Measurements from ENCODE around the gene LZTS2. TPM values are rescaled to one million over a fixed set of nuclear protein-coding genes. Genes with fewer than 3 reads are reported as not detected.
A peak's percentile ranks its signal among the peaks of the same experiment; 100 is the strongest.

Gene LZTS2
- total RNA-seq, 4 donors from 2014 or later = 81.4 to 134 (median 98.7) TPM

DNA sequence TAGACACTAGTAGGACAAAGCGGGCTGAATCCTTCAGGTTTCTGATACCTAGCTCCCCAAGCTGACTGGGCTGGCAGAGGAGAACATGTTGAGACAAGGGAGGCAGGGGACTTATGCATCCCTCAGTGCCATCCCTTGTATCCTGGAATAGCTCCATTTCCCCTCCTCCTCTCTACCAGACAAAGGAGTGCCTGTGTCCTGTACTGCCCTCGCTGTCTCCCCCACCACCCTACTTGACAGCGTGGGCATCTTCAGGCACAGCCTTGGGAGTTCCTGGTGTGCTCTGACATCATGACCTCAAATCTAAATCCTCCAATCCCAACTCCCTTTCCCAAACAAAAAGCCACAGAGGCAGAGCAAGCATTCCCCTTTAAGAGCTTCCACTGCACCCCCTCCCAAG lies 40.5 kb downstream of the LZTS2 start:
- Histone ChIP-seq H3K9me3 (no peaks in the 10 kb centered on the region), H3K27me3 (no peaks in the 10 kb centered on the region), H3K36me3 (peaks cover 3 to 57% (median 21%) of the 10 kb centered on the region in 3 donors), H3K4me3 (no peak overlapping the region), H3K4me1 (peaks cover 0 to 24% (median 18%) of the 10 kb centered on the region in 4 donors), H3K27ac (no peak overlapping the region)
- DNase-seq (ENCODE audit: low spot score in 2 of 2) = no peak
- TF ChIP-seq EP300 (IDR thresholded peaks at IDR 0.05) (no peak), POLR2A (IDR thresholded peaks at IDR 0.05) (no peak)
- TF ChIP-seq, protein P1, sequence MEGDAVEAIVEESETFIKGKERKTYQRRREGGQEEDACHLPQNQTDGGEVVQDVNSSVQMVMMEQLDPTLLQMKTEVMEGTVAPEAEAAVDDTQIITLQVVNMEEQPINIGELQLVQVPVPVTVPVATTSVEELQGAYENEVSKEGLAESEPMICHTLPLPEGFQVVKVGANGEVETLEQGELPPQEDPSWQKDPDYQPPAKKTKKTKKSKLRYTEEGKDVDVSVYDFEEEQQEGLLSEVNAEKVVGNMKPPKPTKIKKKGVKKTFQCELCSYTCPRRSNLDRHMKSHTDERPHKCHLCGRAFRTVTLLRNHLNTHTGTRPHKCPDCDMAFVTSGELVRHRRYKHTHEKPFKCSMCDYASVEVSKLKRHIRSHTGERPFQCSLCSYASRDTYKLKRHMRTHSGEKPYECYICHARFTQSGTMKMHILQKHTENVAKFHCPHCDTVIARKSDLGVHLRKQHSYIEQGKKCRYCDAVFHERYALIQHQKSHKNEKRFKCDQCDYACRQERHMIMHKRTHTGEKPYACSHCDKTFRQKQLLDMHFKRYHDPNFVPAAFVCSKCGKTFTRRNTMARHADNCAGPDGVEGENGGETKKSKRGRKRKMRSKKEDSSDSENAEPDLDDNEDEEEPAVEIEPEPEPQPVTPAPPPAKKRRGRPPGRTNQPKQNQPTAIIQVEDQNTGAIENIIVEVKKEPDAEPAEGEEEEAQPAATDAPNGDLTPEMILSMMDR (IDR thresholded peaks at IDR 0.05) = no peak
- WGBS, 2 donors = 68 to 71% methylated on average over 3 of the region's 3 CpGs

DNA sequence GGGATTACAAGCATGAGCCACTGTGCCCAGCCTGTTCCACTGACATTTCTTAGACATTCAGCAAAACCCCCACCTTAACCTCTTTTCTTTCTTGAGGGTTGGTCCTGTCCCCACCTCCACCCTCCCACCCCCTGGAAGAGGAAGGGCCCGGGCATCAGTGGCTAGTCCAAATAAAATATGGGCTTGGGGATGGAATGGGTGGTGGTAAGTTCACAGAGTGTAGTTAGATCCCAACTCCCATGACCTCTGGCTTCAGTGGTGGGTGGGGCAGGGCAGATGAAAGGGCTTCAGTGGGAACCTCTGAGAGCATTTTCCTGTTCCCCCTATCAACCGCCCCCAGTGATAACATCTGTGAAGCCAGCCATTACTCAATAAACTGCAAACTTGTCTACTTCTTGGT lies 41.2 kb downstream of the LZTS2 start:
- WGBS, 2 donors = 28 to 31% methylated on average over 2 of the region's 2 CpGs
- H3K27me3 ChIP-seq = no peaks in the 10 kb centered on the region

DNA sequence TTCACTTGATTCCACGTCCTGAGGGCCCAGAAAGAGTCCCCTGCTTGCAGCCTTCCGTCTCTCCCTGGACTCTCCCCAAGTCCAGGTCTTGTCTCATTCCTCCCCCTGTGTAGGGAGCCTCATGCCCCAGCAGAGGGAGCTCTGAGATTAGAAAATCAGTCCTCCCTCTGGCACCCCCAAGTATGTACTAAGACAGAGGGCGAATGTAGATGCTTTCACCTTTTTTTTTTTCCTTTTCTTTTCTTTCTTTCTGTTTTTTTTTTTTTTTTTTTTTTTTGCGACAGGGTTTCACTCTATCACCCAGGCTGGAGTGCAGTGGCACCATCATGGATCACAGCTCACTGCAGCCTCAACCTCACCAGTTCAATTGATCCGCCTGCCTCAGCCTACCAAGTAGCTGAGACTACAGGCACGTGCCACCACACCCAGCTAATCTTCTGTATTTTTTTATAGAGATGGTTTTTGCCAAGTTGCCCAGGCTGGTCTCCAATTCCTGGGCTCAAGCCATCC lies 41.7 kb downstream of the LZTS2 start:
- peak overlapping the region in 1 of 4 donors; percentile 90 for H3K27ac ChIP-seq
- H3K9me3 ChIP-seq = no peaks in the 10 kb centered on the region
- H3K4me3 ChIP-seq = no peak overlapping the region
- TF ChIP-seq POLR2A (IDR thresholded peaks at IDR 0.05) (no peak), EP300 (IDR thresholded peaks at IDR 0.05) (peak in 1 of 2 donors; percentile 35)
- TF ChIP-seq, protein P1 (IDR thresholded peaks at IDR 0.05) = peak; percentile 63 to 87 (median 85)
- peaks cover 0 to 24% (median 18%) of the 10 kb centered on the region in 4 donors for H3K4me1 ChIP-seq
- peaks cover 3 to 44% (median 15%) of the 10 kb centered on the region in 3 donors for H3K36me3 ChIP-seq
- peak; percentile 77 to 91 for DNase-seq (ENCODE audit: low spot score in 2 of 2)
- WGBS, 2 donors = 19 to 22% methylated on average over 6 of the region's 6 CpGs
- no peaks in the 10 kb centered on the region for H3K27me3 ChIP-seq

More for the DNA sequence above, 41.2 kb downstream of the LZTS2 start:
- DNase-seq (ENCODE audit: low spot score in 2 of 2) = no peak
- H3K36me3 ChIP-seq = peaks cover 3 to 49% (median 20%) of the 10 kb centered on the region in 3 donors
- no peak overlapping the region for H3K4me3 ChIP-seq
- TF ChIP-seq POLR2A (IDR thresholded peaks at IDR 0.05) = no peak
- TF ChIP-seq, protein P1 (IDR thresholded peaks at IDR 0.05) = no peak
- no peak for TF ChIP-seq EP300 (IDR thresholded peaks at IDR 0.05)
- no peaks in the 10 kb centered on the region for H3K9me3 ChIP-seq
- no peak overlapping the region for H3K27ac ChIP-seq
- peaks cover 0 to 24% (median 18%) of the 10 kb centered on the region in 4 donors for H3K4me1 ChIP-seq

DNA sequence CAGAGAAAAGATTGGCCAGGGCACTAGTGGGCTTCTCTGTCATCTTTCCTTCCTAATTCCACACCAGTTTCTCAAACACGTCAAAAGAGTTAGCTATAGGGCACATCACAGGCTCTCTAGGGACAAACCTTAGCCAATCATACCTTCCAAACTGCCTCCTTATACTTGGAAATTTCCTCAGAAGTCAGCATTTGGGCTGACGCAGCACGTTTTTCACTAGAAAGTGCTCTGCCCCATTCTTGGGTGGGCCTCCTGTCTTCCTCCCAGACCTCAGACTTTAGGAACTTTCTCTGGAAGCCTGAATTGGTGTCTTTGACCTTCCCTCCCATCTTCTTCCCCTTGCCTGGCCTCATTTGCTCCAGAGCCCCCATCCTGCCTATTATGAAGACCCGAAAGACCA lies 42.5 kb downstream of the LZTS2 start:
- WGBS, 2 donors = 56 to 59% methylated on average over 4 of the region's 4 CpGs
- Histone ChIP-seq H3K36me3 (peaks cover under 1 to 36% (median 7%) of the 10 kb centered on the region in 3 donors), H3K4me1 (peaks cover 0 to 24% (median 18%) of the 10 kb centered on the region in 4 donors), H3K9me3 (no peaks in the 10 kb centered on the region), H3K27ac (peak overlapping the region; percentile 72 to 90 (median 84)), H3K4me3 (peak overlapping the region; percentile 40 to 56 (median 43)), H3K27me3 (peaks cover 0 to 7% of the 10 kb centered on the region in 2 donors)
- no peak for DNase-seq (ENCODE audit: low spot score in 2 of 2)
- TF ChIP-seq, protein P1 (IDR thresholded peaks at IDR 0.05) = no peak
- TF ChIP-seq EP300 (IDR thresholded peaks at IDR 0.05) (no peak), POLR2A (IDR thresholded peaks at IDR 0.05) (no peak)

DNA sequence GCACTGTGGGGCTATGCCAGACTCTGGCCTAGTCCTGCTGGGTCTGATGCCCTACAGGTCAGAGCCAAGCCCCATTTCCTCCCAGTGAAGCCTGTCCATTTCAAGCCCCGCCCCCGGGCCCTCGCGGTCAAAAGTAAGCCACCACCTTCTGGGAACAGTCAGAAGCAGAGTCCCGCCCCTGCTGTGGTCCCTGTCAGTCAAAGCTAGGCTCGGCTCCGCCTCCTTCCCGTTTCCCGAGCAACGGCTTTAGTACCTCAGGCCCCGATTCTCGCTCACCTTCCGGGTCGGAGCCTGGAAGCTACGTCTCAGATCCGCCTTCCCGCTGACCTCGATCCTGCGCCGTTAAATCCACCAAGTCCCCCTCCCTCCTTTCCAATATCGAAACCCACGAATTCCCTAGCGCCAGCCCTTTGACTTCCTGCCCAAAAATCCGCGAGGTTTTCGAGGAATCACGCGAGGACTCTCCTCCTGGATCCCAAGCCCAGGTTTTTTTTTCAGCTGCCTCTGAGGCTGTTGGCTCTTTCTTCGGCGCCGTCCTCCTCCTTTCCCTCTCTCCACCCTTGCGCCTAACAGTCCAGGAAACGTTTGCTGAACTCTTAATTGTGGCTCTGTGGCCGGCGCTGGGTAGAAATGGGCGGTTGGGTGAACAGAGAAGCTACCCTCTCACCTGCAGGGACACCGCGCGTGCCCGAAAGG lies 43.2 kb downstream of the LZTS2 start:
- H3K27me3 ChIP-seq = peaks cover 0 to 14% of the 10 kb centered on the region in 2 donors
- peak overlapping the region; percentile 72 to 90 (median 84) for H3K27ac ChIP-seq
- TF ChIP-seq POLR2A (IDR thresholded peaks at IDR 0.05) = peak in 1 of 2 donors; percentile 48
- TF ChIP-seq, protein P1 (IDR thresholded peaks at IDR 0.05) = peak in 1 of 5 experiments; percentile 32
- peak; percentile 61 to 82 for TF ChIP-seq EP300 (IDR thresholded peaks at IDR 0.05)
- DNase-seq (ENCODE audit: low spot score in 2 of 2) = peak; percentile 95 to 97
- H3K4me3 ChIP-seq = peak overlapping the region; percentile 40 to 56 (median 43)
- no peaks in the 10 kb centered on the region for H3K9me3 ChIP-seq
- peaks cover 0 to 29% (median 0%) of the 10 kb centered on the region in 3 donors for H3K36me3 ChIP-seq
- peaks cover 0 to 25% (median 18%) of the 10 kb centered on the region in 4 donors for H3K4me1 ChIP-seq
- 3 to 4% methylated on average over 40 of the region's 40 CpGs for WGBS, 2 donors

Measured in tibial nerve (tissue), 4 donors.